ENCODE results near the gene STX3. TPM values are rescaled to one million over a fixed set of nuclear protein-coding genes. Genes with fewer than 3 reads are reported as not detected.
A peak's percentile ranks its signal among the peaks of the same experiment; 100 is the strongest.

STX3 gene
- total RNA-seq (2014; rRNA removed; shearing (Covaris generic)) (9.3 and 10.5 TPM in 2 replicates), polyA plus RNA-seq (2016; fragmentation: Nextera tagmentation; extraction: Ambion mirVana) (5.6 and 6.3 TPM in 2 replicates)

GRCh38 chr11:59754859-59755700, at the start of gene STX3:
Gene STX3 (plus strand): TSS chr11:59755376. CDS start chr11:59755606, 230 bp downstream.
- no peaks in the 10 kb centered on the region for H4K20me1 ChIP-seq (ENCODE audit: insufficient read depth)
- peak within 1 kb of the TSS; percentile 99 for H3K4me2 ChIP-seq (ENCODE audit: unreplicated experiment)
- 1% methylated on average over 31 to 49 of the region's 80 CpGs for WGBS, 2 experiments (ENCODE audit: low coverage in 1 of 2, low lambda C conversion rate in 2 of 2, missing lambda C conversion rate in 2 of 2)
- H3K79me2 ChIP-seq (ENCODE audit: insufficient read depth) = peaks cover 29% of the 10 kb centered on the region
- peak within 1 kb of the TSS; percentile 83 for H3K9ac ChIP-seq
- H2AFZ ChIP-seq = peak within 1 kb of the TSS; percentile 93
- in situ Hi-C loops (cut with MboI) = loop anchor here (10.0 kb wide), 1 partner anchor 50 kb away; no protein-coding TSS in a partner anchor
- H3K27ac ChIP-seq = peak within 1 kb of the TSS; percentile 64
- no peaks in the 10 kb centered on the region for H3K9me2 ChIP-seq (ENCODE audit: insufficient read depth)
- no peaks in the 10 kb centered on the region for H3K36me3 ChIP-seq (ENCODE audit: low read depth)
- TF ChIP-seq EZH2phosphoT487 (IDR thresholded peaks at IDR 0.05; ENCODE audit: insufficient read depth, low read depth) = no peak
- no peak for TF ChIP-seq EZH2 (IDR thresholded peaks at IDR 0.05; ENCODE audit: insufficient read depth, poor library complexity, severe bottlenecking)
- no peaks in the 10 kb centered on the region for H3K27me3 ChIP-seq (replicated peaks; ENCODE audit: insufficient read depth)
- peak; percentile 76 for DNase-seq
- H3K4me1 ChIP-seq (ENCODE audit: insufficient read depth) = 0 out of 2 replicates have a peak, but pooled peaks cover 12% of the 10 kb centered on the region
- H3K9me3 ChIP-seq (ENCODE audit: low read depth) = no peaks in the 10 kb centered on the region
- peak within 1 kb of the TSS; percentile 91 for H3K4me3 ChIP-seq
- peaks cover 11% of the 10 kb centered on the region; the same call in 1 of the 2 replicates for H3F3A ChIP-seq (ENCODE audit: insufficient read depth)

DNA sequence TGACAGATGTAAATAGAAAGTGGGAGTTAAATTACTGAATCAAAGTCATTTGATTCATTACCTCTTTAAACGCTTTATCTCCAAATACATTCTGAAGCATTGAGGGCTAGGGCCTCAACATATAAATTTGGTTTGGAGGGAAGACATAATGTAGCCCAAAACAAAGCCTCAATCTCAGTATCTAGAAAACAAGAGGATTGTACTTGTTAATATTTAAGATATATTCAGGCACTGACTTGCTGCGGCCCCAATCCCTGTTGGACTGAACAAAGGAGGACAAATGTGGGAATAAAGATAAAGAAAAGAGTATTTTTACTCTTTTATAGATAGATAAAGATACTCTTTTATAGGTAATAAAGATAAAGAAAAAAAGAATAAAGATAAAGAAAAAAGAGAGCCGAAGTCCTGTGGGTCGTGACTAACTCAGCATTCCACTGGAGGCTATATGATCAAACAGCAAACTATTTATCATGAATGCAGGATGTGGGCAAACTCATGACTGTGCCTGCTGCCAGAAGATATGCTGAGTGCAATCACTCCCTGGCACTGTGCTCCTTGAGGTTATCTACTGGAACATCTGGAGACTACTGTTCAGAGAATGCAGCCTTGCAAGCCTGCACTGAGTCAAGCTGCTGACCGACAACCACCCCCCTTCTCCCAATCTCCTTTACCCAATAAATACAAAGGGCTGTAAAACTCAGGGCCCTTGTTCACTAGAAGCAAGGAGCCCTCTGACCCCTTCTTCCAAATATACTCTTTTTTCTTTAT, 48.5 kb upstream of the STX3 start:
- no peaks in the 10 kb centered on the region for H3K79me2 ChIP-seq (ENCODE audit: insufficient read depth)
- no peak overlapping the region for H2AFZ ChIP-seq
- H4K20me1 ChIP-seq (ENCODE audit: insufficient read depth) = no peaks in the 10 kb centered on the region
- H3K4me3 ChIP-seq = no peak overlapping the region
- no peak overlapping the region for H3K4me2 ChIP-seq (ENCODE audit: unreplicated experiment)
- no peaks in the 10 kb centered on the region for H3K27me3 ChIP-seq (replicated peaks; ENCODE audit: insufficient read depth)
- WGBS, 2 experiments (ENCODE audit: low coverage in 1 of 2, low lambda C conversion rate in 2 of 2, missing lambda C conversion rate in 2 of 2) = 28% methylated on average over 5 of the region's 5 CpGs
- H3K9me3 ChIP-seq (ENCODE audit: low read depth) = no peaks in the 10 kb centered on the region
- in situ Hi-C loops (cut with MboI) = no loop called here
- H3K9ac ChIP-seq = no peak overlapping the region
- H3K27ac ChIP-seq = peak overlapping the region; percentile 56
- TF ChIP-seq EZH2 (IDR thresholded peaks at IDR 0.05; ENCODE audit: insufficient read depth, poor library complexity, severe bottlenecking) (no peak), EZH2phosphoT487 (IDR thresholded peaks at IDR 0.05; ENCODE audit: insufficient read depth, low read depth) (no peak)
- DNase-seq = peak; percentile 68
- H3K9me2 ChIP-seq (ENCODE audit: insufficient read depth) = no peaks in the 10 kb centered on the region
- peaks cover 24% of the 10 kb centered on the region for H3F3A ChIP-seq (ENCODE audit: insufficient read depth)
- H3K4me1 ChIP-seq (ENCODE audit: insufficient read depth) = peaks cover 28% of the 10 kb centered on the region
- H3K36me3 ChIP-seq (ENCODE audit: low read depth) = no peaks in the 10 kb centered on the region

DNA sequence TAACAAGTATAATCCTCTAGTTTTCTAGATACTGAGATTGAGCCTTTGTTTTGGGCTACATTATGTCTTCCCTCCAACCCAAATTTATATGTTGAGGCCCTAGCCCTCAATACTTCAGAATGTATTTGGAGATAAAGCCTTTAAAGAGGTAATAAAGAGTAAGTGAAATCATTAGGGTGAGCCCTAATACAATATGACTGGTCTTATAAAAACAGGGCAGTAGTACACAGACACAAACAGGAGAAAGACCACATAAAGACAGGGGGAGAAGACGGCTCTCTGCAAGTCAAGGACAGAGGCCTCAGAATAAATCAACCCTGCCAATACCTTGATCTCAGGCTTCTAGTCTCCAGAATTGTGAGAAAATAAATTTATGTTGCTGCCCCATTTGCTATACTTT, 47.8 kb upstream of the STX3 start:
- Histone ChIP-seq H3K36me3 (ENCODE audit: low read depth) (no peaks in the 10 kb centered on the region), H3K27me3 (replicated peaks; ENCODE audit: insufficient read depth) (no peaks in the 10 kb centered on the region), H3K27ac (peak overlapping the region; percentile 56), H3K4me2 (ENCODE audit: unreplicated experiment) (no peak overlapping the region), H2AFZ (no peak overlapping the region), H3K4me3 (no peak overlapping the region), H3F3A (ENCODE audit: insufficient read depth) (peaks cover 24% of the 10 kb centered on the region), H3K9me2 (ENCODE audit: insufficient read depth) (no peaks in the 10 kb centered on the region), H4K20me1 (ENCODE audit: insufficient read depth) (no peaks in the 10 kb centered on the region), H3K9ac (no peak overlapping the region), H3K4me1 (ENCODE audit: insufficient read depth) (peaks cover 28% of the 10 kb centered on the region), H3K9me3 (ENCODE audit: low read depth) (no peaks in the 10 kb centered on the region), H3K79me2 (ENCODE audit: insufficient read depth) (no peaks in the 10 kb centered on the region)
- TF ChIP-seq EZH2 (IDR thresholded peaks at IDR 0.05; ENCODE audit: insufficient read depth, poor library complexity, severe bottlenecking) (no peak), EZH2phosphoT487 (IDR thresholded peaks at IDR 0.05; ENCODE audit: insufficient read depth, low read depth) (no peak)
- no peak for DNase-seq
- 38 to 39% methylated on average over 1 of the region's 1 CpG for WGBS, 2 experiments (ENCODE audit: low coverage in 1 of 2, low lambda C conversion rate in 2 of 2, missing lambda C conversion rate in 2 of 2)
- in situ Hi-C loops (cut with MboI) = no loop called here

GRCh38 chr11:59708537-59708936, 46.6 kb upstream of the STX3 start:
- H3K79me2 ChIP-seq (ENCODE audit: insufficient read depth) = no peaks in the 10 kb centered on the region
- H3K9ac ChIP-seq = no peak overlapping the region
- peaks cover 28% of the 10 kb centered on the region for H3K4me1 ChIP-seq (ENCODE audit: insufficient read depth)
- 56 to 57% methylated on average over 1 of the region's 1 CpG for WGBS, 2 experiments (ENCODE audit: low coverage in 1 of 2, low lambda C conversion rate in 2 of 2, missing lambda C conversion rate in 2 of 2)
- H3K4me3 ChIP-seq = no peak overlapping the region
- no peak for TF ChIP-seq EZH2phosphoT487 (IDR thresholded peaks at IDR 0.05; ENCODE audit: insufficient read depth, low read depth)
- TF ChIP-seq EZH2 (IDR thresholded peaks at IDR 0.05; ENCODE audit: insufficient read depth, poor library complexity, severe bottlenecking) = no peak
- peaks cover 24% of the 10 kb centered on the region for H3F3A ChIP-seq (ENCODE audit: insufficient read depth)
- H3K36me3 ChIP-seq (ENCODE audit: low read depth) = no peaks in the 10 kb centered on the region
- H2AFZ ChIP-seq = no peak overlapping the region
- in situ Hi-C loops (cut with MboI) = no loop called here
- H3K9me3 ChIP-seq (ENCODE audit: low read depth) = no peaks in the 10 kb centered on the region
- H3K9me2 ChIP-seq (ENCODE audit: insufficient read depth) = no peaks in the 10 kb centered on the region
- no peak for DNase-seq
- no peak overlapping the region for H3K4me2 ChIP-seq (ENCODE audit: unreplicated experiment)
- H3K27ac ChIP-seq = no peak overlapping the region
- no peaks in the 10 kb centered on the region for H4K20me1 ChIP-seq (ENCODE audit: insufficient read depth)
- no peaks in the 10 kb centered on the region for H3K27me3 ChIP-seq (replicated peaks; ENCODE audit: insufficient read depth)

All from GM23248 (cell line).